Tibial nerve (tissue), 4 donors: ENCODE measurements around the gene SEC16A. TPM values are rescaled to one million over a fixed set of nuclear protein-coding genes. Genes with fewer than 3 reads are reported as not detected.

Source experiments
- DNase-seq, 2 donors: peaks; one replicate each; pipeline ENCODE4 v3.0.0-alpha.2; 2019; ENCODE audit warnings: low spot score in 2 of 2
- H3K27ac ChIP-seq, 4 donors: fragments of 200-600 bp; sonication (generic) in 3 of 4; one replicate each; pipeline ENCODE4 v1.5.1; 2017 to 2019; ENCODE audit warnings: mild to moderate bottlenecking in 1 of 4
- H3K27me3 ChIP-seq, 2 donors: fragments of 200-600 bp; sonication (generic) in 1 of 2; one replicate each; pipeline versions ENCODE4 v1.5.1 to v1.6.0; 2017 to 2019
- H3K36me3 ChIP-seq, 3 donors: fragments of 200-600 bp; sonication (generic); one replicate each; pipeline ENCODE4 v1.5.1; 2018 to 2019
- H3K4me1 ChIP-seq, 4 donors: fragments of 200-600 bp; sonication (generic) in 3 of 4; one replicate each; pipeline ENCODE4 v1.5.1; 2017 to 2019
- H3K4me3 ChIP-seq, 4 donors: fragments of 200-600 bp; sonication (generic) in 3 of 4; one replicate each; pipeline ENCODE4 v1.5.1; 2017 to 2019; ENCODE audit warnings: mild to moderate bottlenecking in 1 of 4, moderate library complexity in 1 of 4
- H3K9me3 ChIP-seq, 4 donors: fragments of 200-600 bp; sonication (generic) in 3 of 4; one replicate each; pipeline ENCODE4 v1.5.1; 2017 to 2019
- CTCF ChIP-seq, 5 experiments: fragments of 200-600 bp in 3 of 5; fragments of 450-650 bp in 2 of 5; sonication (generic) in 3 of 5; IDR thresholded peaks; one replicate each; pipeline ENCODE4 v1.5.1; 2016 to 2019; ENCODE audit warnings: antibody characterized with exemption in 5 of 5, mild to moderate bottlenecking in 3 of 5, moderate library complexity in 2 of 5
- EP300 ChIP-seq, 2 donors: sonication (generic); formaldehyde crosslinking; IDR thresholded peaks; one replicate each; pipeline ENCODE4 v1.6.1; 2017; ENCODE audit warnings: antibody characterized with exemption in 2 of 2, mild to moderate bottlenecking in 1 of 2
- POLR2A ChIP-seq, 2 donors: fragments of 450-650 bp; IDR thresholded peaks; one replicate each; pipeline ENCODE4 v1.6.1; 2017; ENCODE audit warnings: antibody characterized with exemption in 2 of 2, mild to moderate bottlenecking in 2 of 2, moderate library complexity in 2 of 2
- WGBS, 2 donors: methylation state at CpG; one replicate each; pipeline ENCODE4 v1.1.5; 2018; 5-methylcytosine and 5-hydroxymethylcytosine counted together
- total RNA-seq, 4 donors: library from RNA; depleted of rRNA; stranded (reverse); fragments of >200 nt; gene quantifications; one replicate each; pipeline ENCODE4 v1.1.0, GENCODE V29; 2016

SEC16A gene
- total RNA-seq, 4 donors from 2014 or later = 45.8 to 67.5 (median 47.9) TPM

DNA sequence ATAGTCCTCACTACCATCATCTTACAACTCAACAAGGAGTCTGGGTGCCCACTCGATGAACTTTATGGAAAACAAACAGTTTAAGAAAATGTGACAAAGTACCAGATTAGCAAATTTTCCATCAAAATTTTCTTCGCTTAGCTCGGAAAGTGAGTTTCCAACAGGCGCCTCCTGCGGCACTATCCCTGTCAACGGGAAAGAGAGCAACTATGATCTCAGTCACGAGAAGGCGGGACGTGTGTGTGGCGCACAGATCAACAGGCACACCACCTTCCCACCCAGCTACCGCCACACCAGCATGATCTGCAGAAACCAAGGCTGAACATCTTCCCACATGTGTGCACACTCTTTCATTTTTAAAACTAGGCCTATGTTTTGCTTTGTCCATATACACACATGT is 29.5 kb downstream of the SEC16A start:
- DNase-seq = no peak
- H3K36me3 ChIP-seq = peaks cover 3 to 99% (median 56%) of the 10 kb centered on the region in 3 donors
- no peak overlapping the region for H3K27ac ChIP-seq
- TF ChIP-seq POLR2A (IDR thresholded peaks at IDR 0.05) = no peak
- TF ChIP-seq CTCF (IDR thresholded peaks at IDR 0.05) = no peak
- TF ChIP-seq EP300 (IDR thresholded peaks at IDR 0.05) = no peak
- H3K27me3 ChIP-seq = no peaks in the 10 kb centered on the region
- H3K9me3 ChIP-seq = no peaks in the 10 kb centered on the region
- H3K4me3 ChIP-seq = no peak overlapping the region
- WGBS, 2 donors = 89 to 92% methylated on average over 11 of the region's 11 CpGs
- no peaks in the 10 kb centered on the region for H3K4me1 ChIP-seq

DNA sequence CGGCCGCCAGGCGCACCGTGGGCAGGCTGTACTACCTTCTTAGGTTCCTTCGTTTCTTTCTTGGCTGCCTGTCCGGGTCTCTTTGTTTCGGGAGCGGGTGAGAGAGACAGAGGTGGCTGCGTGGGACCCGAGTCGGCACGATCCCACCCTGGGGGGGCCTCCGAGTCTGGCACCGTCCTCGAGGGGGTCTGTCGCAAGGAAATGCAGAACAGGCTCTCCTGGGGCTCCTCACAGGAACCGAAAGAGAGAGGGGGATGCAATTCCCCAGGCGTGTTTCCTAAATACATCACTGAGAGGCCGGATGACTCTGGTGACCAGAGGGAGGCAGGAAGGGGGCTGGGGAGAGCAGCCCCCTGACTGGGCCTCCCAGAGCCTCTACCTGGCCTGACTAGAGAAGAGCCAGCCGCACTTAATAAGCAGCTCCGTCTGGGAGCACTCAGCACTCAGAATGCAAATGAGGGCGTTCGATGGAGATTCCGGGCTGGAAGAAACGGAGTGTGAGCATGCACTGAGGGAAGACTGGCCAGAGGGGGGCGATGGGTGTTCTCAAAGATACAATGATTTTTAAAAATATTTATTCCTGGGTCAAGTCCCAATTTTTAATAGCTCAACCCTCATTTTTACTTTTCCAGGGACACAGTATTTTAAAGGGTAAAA is 31.5 kb downstream of the SEC16A start:
- Histone ChIP-seq H3K36me3 (peaks cover 3 to 99% (median 50%) of the 10 kb centered on the region in 3 donors), H3K27ac (no peak overlapping the region), H3K4me1 (no peaks in the 10 kb centered on the region), H3K27me3 (no peaks in the 10 kb centered on the region), H3K9me3 (no peaks in the 10 kb centered on the region), H3K4me3 (no peak overlapping the region)
- DNase-seq = no peak
- no peak for TF ChIP-seq EP300 (IDR thresholded peaks at IDR 0.05)
- TF ChIP-seq POLR2A (IDR thresholded peaks at IDR 0.05) = no peak
- TF ChIP-seq CTCF (IDR thresholded peaks at IDR 0.05) = no peak
- 83 to 84% methylated on average over 26 of the region's 26 CpGs for WGBS, 2 donors

- Histone ChIP-seq H3K4me3 (no peak overlapping the region), H3K4me1 (no peaks in the 10 kb centered on the region), H3K9me3 (no peaks in the 10 kb centered on the region), H3K36me3 (peaks cover 0 to 99% (median 32%) of the 10 kb centered on the region in 3 donors), H3K27me3 (no peaks in the 10 kb centered on the region), H3K27ac (no peak overlapping the region)
- no peak for DNase-seq
- TF ChIP-seq CTCF (IDR thresholded peaks at IDR 0.05) (no peak), EP300 (IDR thresholded peaks at IDR 0.05) (no peak), POLR2A (IDR thresholded peaks at IDR 0.05) (no peak)
- WGBS, 2 donors = 89 to 91% methylated on average over 3 of the region's 3 CpGs
Observed at GRCh38 chr9:136448655-136449054, 34.2 kb downstream of the SEC16A start.

- no peaks in the 10 kb centered on the region for H3K4me1 ChIP-seq
- H3K9me3 ChIP-seq = no peaks in the 10 kb centered on the region
- TF ChIP-seq EP300 (IDR thresholded peaks at IDR 0.05) (no peak), POLR2A (IDR thresholded peaks at IDR 0.05) (no peak), CTCF (IDR thresholded peaks at IDR 0.05) (no peak)
- H3K27ac ChIP-seq = no peak overlapping the region
- no peak for DNase-seq
- H3K36me3 ChIP-seq = peaks cover 0 to 99% (median 32%) of the 10 kb centered on the region in 3 donors
- no peaks in the 10 kb centered on the region for H3K27me3 ChIP-seq
- WGBS, 2 donors = 91 to 94% methylated on average over 27 of the region's 27 CpGs
- H3K4me3 ChIP-seq = no peak overlapping the region
Observed at GRCh38 chr9:136447173-136447778, 35.6 kb downstream of the SEC16A start.

DNA sequence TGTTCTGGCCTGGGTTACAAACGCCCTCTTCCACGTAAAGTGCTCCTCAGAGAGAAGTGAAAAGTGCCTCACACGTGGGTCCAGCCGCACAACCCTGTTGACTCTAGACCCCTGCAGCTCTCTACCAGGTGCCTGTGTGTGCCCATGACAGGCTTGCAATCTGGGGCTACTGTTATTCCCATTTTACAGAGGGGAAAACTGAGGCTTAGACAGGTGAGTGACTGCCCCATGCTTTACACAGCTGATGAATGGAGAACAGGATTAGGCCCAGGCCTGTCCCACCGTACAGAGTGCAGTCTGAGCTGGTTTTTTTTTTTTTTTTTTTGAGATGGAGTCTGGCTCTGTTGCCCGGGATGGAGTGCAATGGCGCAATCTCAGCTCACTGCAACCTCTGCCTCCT is 37.0 kb downstream of the SEC16A start:
- H3K27ac ChIP-seq = no peak overlapping the region
- TF ChIP-seq POLR2A (IDR thresholded peaks at IDR 0.05) (no peak), CTCF (IDR thresholded peaks at IDR 0.05) (no peak), EP300 (IDR thresholded peaks at IDR 0.05) (no peak)
- DNase-seq = no peak
- no peaks in the 10 kb centered on the region for H3K4me1 ChIP-seq
- peaks cover 0 to 100% (median 22%) of the 10 kb centered on the region in 3 donors for H3K36me3 ChIP-seq
- 82 to 90% methylated on average over 7 of the region's 7 CpGs for WGBS, 2 donors
- H3K9me3 ChIP-seq = no peaks in the 10 kb centered on the region
- H3K27me3 ChIP-seq = no peaks in the 10 kb centered on the region
- no peak overlapping the region for H3K4me3 ChIP-seq
